Anterior cingulate cortex (tissue), 58 donors: ENCODE data around the gene TOP1.
A peak's percentile ranks its signal among the peaks of the same experiment; 100 is the strongest.
"Not testable (repeated sequence)": the region's sequence is repeated elsewhere in the genome, so short reads cannot be mapped to it uniquely, and the experiment has no call there.

Experiments used
- DNase-seq, 58 donors: peaks; one replicate each; lab custom pipeline; 2025; lab: John Stamatoyannopoulos, UW

TOP1 gene

DNA sequence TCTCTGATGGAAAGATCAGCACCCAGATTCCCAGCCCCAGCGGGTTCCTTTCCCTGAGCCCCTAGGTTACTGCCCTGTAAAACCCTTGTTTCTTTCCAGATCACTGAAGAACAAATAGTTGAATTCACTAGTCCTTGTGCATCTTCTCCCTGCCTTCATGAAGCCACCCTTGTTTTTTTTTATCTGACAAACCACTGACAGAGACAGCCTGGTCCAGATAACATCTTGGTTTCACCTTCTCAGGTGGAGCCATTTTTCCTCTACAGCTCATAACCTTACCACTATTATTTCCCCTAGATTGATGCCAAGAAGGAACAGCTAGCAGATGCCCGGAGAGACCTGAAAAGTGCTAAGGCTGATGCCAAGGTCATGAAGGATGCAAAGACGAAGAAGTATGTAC is 92.8 kb downstream of the TOP1 start:
- DNase-seq, result no peak

- no peak for DNase-seq
These were observed 95.0 kb downstream of the TOP1 start for GRCh38 chr20:41123631-41124030.

GRCh38 chr20:41124451-41125094 is 96.0 kb downstream of the TOP1 start:
- DNase-seq, result no peak

DNA sequence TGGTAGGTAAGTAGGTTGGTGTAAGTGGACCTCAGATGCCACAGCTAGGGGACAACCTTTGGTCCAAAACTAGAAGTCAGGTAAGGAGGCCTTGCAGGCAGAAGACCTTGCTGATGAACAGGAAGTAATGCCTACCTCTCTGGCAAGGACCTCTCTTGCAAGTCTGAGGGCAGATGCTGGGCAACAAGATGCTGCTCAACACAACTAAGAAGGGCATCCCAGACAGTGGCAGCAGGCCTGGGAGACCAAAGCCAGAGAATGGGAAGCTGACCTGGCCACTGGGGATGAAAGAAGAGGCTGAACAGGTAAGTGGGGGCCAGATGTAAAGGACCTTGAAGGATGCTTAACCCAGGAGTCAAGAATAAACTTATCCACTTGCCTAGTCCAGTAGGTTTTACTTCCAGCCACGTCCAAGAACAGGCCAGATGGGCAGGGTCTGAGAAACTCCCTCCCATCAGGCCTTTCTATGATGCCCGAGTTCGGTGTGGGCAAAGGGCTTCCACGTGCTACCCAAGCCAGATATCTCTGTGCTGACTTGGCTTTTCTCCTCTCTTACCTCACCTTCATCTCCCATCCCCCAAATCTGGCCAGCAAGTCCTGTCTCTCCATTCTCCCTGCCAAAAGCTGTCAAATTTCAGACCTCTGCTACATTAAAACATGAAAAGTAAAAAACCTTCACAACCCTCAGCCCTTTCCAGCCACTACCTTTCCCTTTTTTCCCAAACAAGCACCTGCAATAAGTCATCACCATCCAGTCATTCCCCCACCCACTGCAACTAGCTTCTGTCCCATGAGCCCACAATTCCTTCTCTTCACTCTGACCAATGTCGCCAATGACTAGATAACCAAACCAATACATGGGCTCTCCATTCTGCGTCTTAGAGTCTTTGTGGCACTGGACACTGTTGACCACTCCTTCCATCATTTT is 97.2 kb downstream of the TOP1 start:
- DNase-seq, result no peak

DNA sequence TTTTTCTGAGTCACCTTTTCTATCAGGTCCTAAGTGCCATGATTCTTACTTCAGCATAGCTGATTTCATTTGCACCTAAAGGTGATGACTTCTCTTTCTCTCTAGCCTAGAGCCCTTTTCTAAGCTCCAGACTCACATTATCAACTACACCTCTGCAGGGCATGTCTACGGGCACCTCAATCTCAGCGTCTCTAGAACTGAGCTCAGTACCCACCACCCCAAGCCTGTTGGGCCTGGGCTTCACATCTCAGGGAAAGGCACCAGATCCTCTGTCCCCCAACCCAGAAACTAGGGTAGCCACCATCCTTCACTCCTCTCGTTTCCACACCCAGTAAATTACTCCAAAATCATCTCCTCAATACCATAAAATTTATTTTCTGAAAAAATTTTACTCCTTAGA is 98.1 kb downstream of the TOP1 start:
- DNase-seq, result no peak

DNA sequence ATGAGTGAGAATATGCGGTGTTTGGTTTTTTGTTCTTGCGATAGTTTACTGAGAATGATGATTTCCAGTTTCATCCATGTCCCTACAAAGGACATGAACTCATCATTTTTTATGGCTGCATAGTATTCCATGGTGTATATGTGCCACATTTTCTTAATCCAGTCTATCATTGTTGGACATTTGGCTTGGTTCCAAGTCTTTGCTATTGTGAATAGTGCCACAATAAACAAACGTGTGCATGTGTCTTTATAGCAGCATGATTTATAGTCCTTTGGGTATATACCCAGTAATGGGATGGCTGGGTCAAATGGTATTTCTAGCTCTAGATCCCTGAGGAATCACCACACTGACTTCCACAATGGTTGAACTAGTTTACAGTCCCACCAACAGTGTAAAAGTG is 99.7 kb downstream of the TOP1 start:
- DNase-seq, result not testable (repeated sequence)

- DNase-seq, result no peak
These were observed 103.2 kb downstream of the TOP1 start for GRCh38 chr20:41131594-41132387.

DNA sequence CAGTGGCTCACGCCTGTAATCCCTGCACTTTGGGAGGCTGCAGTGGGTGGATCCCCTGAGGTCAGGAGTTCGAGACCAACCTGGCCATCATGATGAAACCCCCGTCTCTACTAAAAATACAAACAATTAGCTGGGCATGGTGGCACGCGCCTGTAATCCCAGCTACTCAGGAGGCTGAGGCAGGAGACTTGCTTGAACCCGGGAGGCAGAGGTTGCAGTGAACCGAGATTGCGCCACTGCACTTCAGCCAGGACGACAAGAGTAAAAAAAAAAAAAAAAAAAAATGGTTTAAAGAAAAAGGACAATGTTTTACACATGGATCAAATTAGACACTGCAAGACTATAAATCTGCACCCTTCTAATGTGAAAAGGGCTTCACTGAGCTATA is 103.8 kb downstream of the TOP1 start:
- DNase-seq, result not testable (repeated sequence)

GRCh38 chr20:41133709-41134361 is 105.2 kb downstream of the TOP1 start:
- DNase-seq, result peak in 21 of 58 donors; percentile 7 to 67 (median 31)

DNA sequence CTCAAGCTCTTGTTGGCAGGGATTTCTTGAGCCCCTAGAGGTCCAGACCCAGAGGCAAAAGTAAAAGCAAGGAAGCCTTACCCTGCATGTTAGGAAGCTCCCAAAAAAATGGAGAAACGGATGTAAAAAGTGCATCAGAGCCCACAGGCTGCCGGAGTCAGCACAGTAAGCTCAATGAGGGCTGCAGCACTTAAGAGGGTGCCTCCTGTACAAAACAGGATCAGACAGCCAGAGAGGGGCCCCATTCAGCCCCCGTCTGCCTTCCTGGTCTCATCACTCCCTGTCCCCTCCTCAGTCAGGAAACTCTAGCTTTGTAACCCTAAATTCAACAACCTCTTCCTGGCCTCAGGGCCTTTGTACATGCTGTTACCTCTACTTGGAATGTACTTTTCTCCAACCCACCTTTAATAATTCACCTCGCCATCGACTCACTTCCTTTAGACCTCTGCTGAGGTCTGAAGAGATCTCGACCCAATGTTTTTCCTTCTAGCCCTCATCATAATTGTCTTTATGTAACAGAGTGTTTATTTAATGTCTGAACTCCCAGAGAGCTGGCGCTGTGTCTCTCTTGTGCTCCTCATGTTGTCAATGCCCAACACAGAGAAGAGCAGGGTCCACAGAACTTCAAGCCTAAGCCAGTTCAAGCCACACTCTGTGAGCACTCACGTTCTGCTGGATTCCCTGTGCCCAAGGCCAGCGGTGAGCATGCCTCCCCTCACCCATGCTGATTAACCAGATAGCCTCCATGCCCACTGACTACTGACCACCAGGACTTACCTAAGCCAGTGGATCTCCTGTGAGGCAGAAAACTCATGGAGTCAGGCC is 106.0 kb downstream of the TOP1 start:
- no peak for DNase-seq

- peak in 6 of 58 donors; percentile 14 to 36 (median 20) for DNase-seq
These were observed 106.7 kb downstream of the TOP1 start for GRCh38 chr20:41135187-41135887.

GRCh38 chr20:41135888-41136679 is 107.5 kb downstream of the TOP1 start:
- no peak for DNase-seq

DNA sequence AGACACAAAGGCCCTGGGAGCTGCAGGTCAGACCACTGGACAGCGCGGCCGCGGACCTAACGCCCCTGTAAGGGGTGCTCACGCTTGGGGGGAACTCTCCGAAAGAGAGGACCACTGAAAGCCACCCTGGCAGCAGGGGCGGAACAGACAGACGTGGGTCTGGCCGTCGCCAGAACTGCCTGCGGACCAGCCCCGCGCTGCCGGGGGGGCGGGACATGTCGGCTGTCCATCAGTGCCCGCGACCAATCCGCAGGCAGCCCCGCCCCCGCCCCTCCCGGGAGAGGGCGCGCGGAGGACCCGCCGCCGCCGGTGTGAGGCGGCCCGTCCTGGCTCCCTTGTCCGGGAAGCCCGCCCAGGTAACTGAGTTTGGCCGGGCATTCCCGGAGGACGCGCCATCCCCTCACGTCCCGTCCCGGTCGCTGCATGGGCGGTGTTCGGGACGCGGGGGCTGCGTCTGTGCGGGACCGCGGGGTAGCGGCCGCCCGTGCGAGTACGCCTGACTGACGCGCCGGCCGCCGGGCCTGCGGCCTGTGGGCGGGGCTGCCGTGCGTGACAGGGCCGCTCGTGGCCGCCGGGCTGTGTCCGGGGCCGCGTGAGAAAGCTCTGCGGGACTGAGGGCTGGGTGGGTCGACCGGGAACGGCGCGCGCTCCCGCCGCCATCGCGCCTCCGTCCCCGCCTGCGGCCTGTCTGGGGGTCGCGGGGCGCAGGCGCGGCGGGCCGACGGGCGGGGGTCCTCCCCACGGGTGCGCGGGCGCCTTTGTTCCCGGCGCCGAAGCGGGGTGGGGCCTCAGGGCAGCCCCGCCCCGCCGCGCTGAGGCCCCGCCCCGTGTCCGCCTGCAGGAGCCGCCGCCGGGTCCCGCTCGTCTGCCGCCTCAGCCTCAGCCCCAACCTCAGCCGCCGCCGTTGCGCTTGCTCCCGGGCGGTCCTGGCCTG is 108.3 kb downstream of the TOP1 start, which contains the start of gene PLCG1:
Gene PLCG1 (plus strand): TSS at position 864 of the 934 bp plus-strand sequence. CDS start 99 bp downstream, outside the sequence.
- peak; percentile 48 to 94 (median 88) for DNase-seq

DNA sequence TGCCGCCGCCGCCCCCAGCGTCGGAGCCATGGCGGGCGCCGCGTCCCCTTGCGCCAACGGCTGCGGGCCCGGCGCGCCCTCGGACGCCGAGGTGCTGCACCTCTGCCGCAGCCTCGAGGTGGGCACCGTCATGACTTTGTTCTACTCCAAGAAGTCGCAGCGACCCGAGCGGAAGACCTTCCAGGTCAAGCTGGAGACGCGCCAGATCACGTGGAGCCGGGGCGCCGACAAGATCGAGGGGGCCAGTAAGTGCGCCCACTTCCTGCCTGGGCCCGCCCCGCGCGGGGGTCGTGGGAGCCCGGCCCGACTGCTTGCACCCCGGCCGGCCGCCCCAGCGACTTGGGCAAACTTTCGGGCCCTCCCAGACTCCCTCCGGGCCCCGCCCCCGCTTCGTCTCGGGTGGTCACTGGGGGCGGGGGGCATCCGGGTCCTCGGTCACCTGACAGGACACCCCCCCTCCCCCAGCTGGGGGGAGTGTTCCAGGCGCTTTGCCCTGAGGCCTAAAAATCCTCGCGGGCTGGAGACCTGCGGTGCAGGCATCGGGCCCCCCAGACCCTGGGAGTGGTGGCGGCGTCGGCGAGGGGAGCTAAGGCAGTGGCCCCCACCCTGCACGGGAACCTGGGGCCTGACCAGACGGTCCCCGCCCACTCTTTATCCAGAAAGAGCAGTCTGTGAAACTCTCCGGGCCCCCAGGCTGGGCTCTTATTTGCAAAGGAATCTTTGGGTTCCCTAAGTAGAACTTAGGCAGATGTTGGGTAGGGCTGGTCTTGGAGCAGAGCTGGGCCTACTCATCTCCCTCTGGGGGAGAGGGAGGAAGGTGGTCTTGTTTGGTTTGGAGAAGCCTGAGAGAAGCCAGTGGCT is 109.2 kb downstream of the TOP1 start:
- peak in 46 of 58 donors; percentile 15 to 81 (median 64) for DNase-seq

- no peak for DNase-seq
These were observed 110.0 kb downstream of the TOP1 start for GRCh38 chr20:41138475-41139226.
